NOMO-1 treated with dmso at 0.1 percent for 144 hours (cell line): Measurements from ENCODE around the gene UBASH3A.

ENCODE experiments used
- DNase-seq: peaks from one replicate; lab custom pipeline; 2025; ENCODE audit not compliant: unreplicated experiment; lab: John Stamatoyannopoulos, UW

UBASH3A gene

DNA sequence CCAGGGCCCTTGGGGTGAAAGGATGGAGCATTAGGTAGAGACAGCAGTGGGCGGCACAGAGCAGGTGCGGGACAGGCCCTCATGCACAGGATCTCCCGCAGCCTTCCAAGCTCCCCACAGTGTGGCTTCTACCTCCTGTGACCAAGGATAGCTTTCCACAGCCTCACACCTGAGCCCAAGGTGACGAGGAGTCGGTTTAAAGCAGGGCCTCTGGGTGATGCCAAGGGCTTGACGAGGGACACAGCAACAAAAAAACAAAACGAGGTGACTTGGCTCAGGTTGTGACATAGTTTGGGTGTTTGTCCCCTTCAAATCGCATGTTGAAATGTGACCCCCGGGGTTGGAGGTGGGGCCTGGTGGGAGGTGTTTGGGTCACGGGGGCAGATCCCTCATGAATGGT is 77.0 kb downstream of the UBASH3A start:
- DNase-seq = no peak

DNA sequence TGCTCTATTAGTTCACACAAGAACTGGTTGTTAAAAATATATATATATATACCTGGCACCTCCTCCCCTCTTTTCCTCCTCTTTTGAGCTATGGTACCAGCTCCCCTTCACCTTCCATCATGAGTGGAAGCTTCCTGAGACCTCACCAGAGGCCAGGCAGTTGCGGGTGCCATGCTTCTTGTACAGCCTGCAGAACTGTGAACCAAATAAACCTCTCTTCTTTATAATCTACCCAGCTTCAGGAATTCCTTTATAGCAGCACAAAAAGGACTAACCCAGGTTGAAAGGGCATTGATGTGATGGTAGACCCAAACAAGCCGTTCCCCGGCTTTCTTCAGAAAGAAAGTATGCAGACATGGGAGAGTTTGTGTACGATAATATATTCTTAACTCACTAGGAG is 77.5 kb downstream of the UBASH3A start:
- DNase-seq = no peak

GRCh38 chr21:42484966-42485365 is 81.3 kb downstream of the UBASH3A start:
- DNase-seq = no peak

DNA sequence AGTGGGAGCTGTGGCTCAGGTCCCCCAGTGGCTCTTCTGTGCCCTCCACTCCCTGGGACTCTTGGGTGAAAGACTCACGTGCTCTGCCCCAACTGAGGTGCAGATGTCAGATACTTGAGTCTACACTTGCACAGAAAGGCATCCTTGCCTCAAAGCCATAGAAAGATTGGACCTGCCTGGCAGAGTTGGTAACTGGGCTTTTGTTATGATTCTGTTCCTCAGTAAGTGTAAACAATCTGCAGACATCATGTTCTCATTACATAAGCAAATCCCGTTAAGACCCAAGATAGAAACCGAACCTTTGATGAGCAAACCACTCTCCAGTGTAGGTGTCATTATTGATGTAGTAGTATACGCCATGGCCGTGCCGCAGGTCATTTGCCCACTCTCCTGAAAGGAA is 82.4 kb downstream of the UBASH3A start:
- DNase-seq = no peak

DNA sequence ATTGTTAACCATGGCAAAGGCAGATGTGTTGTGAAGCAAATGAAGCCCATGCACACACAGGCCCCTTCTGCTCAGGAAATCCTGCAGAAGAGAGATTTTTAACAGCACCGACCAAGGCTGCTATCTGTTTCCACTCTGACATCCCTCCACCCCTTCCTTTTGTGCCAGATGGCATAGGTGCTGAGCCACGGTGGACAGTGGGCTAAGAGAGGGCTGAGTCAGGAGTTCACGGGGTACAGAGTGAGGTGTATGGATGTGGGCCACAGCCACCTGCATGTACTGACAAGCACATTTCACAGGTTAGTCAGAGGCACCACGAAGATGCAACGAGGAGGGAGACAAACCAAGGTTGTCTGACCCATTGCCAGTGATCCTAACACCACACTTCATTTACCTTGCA is 82.8 kb downstream of the UBASH3A start:
- no peak for DNase-seq

DNA sequence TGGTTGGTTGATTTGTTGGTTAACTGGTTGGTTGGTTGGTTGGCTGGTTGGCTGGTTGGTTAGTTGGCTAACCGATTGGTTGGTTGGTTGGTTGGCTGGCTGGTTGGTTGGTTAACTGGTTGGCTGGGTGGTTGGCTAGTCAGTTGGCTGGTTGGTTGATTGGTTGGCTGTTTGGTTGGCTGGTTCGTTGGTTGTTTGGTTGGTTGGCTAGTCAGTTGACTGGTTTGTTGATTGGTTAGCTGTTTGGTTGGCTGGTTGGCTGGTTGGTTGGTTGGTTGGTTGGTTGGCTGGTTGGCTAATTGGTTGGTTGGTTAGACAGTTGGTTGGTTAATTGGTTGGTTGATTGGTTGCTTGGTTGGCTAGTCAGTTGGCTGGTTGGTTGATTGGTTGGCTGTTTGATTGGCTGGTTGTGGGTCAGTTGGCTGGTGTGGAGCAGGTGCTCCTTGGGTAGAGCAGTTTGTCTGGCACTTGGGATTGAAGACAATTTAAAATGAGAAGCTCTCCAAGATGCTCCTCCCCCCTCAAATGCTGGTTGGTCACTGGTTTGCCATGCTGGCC is 85.4 kb downstream of the UBASH3A start:
- DNase-seq = no peak

- no peak for DNase-seq
Observed at GRCh38 chr21:42489991-42490390, 86.3 kb downstream of the UBASH3A start.

- DNase-seq = no peak
Observed at GRCh38 chr21:42490720-42491119, 87.0 kb downstream of the UBASH3A start.

- DNase-seq = no peak
Observed at GRCh38 chr21:42491328-42491727, 87.6 kb downstream of the UBASH3A start.

DNA sequence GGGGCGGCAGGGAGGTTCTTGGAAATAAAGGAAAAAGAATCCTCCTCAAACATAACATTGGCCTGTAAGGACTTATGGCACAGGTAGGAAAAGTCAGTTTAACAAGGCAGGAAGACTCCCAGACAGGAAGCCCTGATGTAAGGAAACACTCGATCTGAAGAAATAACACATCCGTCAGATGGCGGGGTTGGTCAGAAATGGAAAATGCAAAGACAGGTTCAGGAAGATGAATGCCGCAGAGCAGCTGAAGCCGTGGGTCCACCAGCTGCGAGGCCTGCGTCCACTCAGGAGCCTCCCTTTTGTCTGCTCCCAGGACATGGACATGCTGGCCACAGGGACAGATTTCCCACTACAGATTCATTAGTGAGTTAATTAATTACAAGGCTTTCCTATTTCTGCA is 88.5 kb downstream of the UBASH3A start:
- no peak for DNase-seq

GRCh38 chr21:42493109-42494060 is 89.7 kb downstream of the UBASH3A start:
- no peak for DNase-seq

DNA sequence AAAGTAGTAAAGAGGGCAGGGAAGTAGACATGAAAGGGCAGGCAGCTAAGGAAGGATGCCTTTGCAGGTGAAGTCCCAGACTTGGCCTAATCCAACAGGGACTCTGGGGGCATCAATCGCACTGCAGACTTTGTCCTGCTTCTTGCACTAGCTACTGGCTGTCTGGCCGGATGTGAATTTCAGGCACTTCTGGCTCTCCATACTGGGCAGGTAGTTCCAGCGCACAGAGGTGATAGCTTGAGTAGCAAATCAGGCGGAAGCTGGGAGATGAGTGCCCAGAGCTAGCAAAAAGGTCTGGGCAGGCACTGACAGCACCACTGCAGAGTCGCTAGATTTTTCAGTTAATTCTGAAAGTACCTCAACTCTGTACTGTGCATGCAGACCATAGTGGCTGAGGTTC is 91.3 kb downstream of the UBASH3A start:
- no peak for DNase-seq

DNA sequence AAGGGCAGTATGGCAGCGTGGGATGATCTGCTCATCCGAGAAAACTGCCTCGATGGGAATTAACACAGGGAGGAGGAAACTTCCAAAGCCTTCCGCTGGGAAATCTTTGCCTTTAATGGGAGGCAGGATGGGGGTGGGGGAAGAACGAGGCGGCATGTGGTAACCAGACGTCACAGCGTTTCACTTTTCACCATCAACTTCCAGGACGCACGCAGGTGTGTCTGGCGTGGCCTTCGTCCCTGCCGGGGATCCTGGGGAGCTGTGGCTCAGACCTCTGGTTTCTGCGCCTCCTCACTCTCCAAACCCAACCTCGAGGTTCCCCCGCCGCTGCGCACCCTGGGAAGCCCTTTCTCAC is 92.0 kb downstream of the UBASH3A start:
- DNase-seq = no peak

- peak; percentile 98 for DNase-seq
Observed at GRCh38 chr21:42496120-42496838, 92.6 kb downstream of the UBASH3A start, which contains the start of gene RSPH1. Gene RSPH1 (minus strand): TSS chr21:42496224. CDS start chr21:42496186, 38 bp downstream.

- no peak for DNase-seq
Observed at GRCh38 chr21:42496839-42497202, 93.1 kb downstream of the UBASH3A start.
